Peyer's patch (tissue), 4 donors: ENCODE results near the gene APC2. TPM values are rescaled to one million over a fixed set of nuclear protein-coding genes. Genes with fewer than 3 reads are reported as not detected.

Experiments
- DNase-seq, 3 donors: peaks; one replicate each; pipeline ENCODE4 v3.0.0-alpha.2; 2017 to 2019
- H3K27ac ChIP-seq, 4 donors: fragments of 200-600 bp; sonication (generic); one replicate each; pipeline ENCODE4 v1.5.1; 2016 to 2019
- H3K27me3 ChIP-seq, 2 donors: fragments of 200-600 bp; sonication (generic); one replicate each; pipeline ENCODE4 v1.5.1; 2019
- H3K36me3 ChIP-seq, 3 donors: fragments of 200-600 bp; sonication (generic); one replicate each; pipeline ENCODE4 v1.5.1; 2016 to 2019
- H3K4me1 ChIP-seq, 4 donors: fragments of 200-600 bp; sonication (generic); one replicate each; pipeline ENCODE4 v1.5.1; 2016 to 2019
- H3K4me3 ChIP-seq, 4 donors: fragments of 200-600 bp; sonication (generic); 1 replicate in 3 of 4; 2 replicates in 1 of 4; pipeline ENCODE4 v1.5.1; 2016 to 2019; ENCODE audit warnings: mild to moderate bottlenecking in 1 of 4
- H3K9me3 ChIP-seq, 4 donors: fragments of 200-600 bp; sonication (generic); one replicate each; pipeline ENCODE4 v1.5.1; 2016 to 2019; ENCODE audit warnings: mild to moderate bottlenecking in 1 of 4
- CTCF ChIP-seq, 6 experiments: fragments of 450-650 bp in 4 of 6; fragments of 200-600 bp in 2 of 6; sonication (generic) in 1 of 6; IDR thresholded peaks; one replicate each; pipeline ENCODE4 v1.5.1; 2017 to 2019; ENCODE audit warnings: antibody characterized with exemption in 6 of 6, mild to moderate bottlenecking in 3 of 6, moderate library complexity in 1 of 6
- POLR2A ChIP-seq, 2 donors: fragments of 450-650 bp; IDR thresholded peaks; one replicate each; pipeline ENCODE4 v1.5.1; 2017; ENCODE audit warnings: antibody characterized with exemption in 2 of 2, mild to moderate bottlenecking in 2 of 2, moderate library complexity in 2 of 2
- total RNA-seq, 4 donors: library from RNA; depleted of rRNA; stranded (reverse); fragments of >200 nt; gene quantifications; one replicate each; pipeline ENCODE4 v1.1.0, GENCODE V29; 2016

The APC2 gene
- total RNA-seq, 4 donors from 2014 or later = 0.18 to 0.76 (median 0.27) TPM; not detected in 1

GRCh38 chr19:1426736-1427135, 23.2 kb upstream of the APC2 start:
- Histone ChIP-seq H3K9me3 (no peaks in the 10 kb centered on the region), H3K27me3 (no peaks in the 10 kb centered on the region), H3K4me3 (no peak overlapping the region), H3K4me1 (peaks cover 0 to 7% (median 1%) of the 10 kb centered on the region in 4 donors), H3K36me3 (peaks cover 0 to 86% (median 0%) of the 10 kb centered on the region in 3 donors), H3K27ac (no peak overlapping the region)
- TF ChIP-seq CTCF (IDR thresholded peaks at IDR 0.05) (no peak), POLR2A (IDR thresholded peaks at IDR 0.05) (no peak)
- DNase-seq = no peak

GRCh38 chr19:1427221-1427920, 22.6 kb upstream of the APC2 start:
- Histone ChIP-seq H3K9me3 (no peaks in the 10 kb centered on the region), H3K4me1 (peaks cover 0 to 7% (median 1%) of the 10 kb centered on the region in 4 donors), H3K36me3 (peaks cover 0 to 86% (median 0%) of the 10 kb centered on the region in 3 donors), H3K27me3 (no peaks in the 10 kb centered on the region), H3K4me3 (no peak overlapping the region), H3K27ac (no peak overlapping the region)
- no peak for DNase-seq
- no peak for TF ChIP-seq CTCF (IDR thresholded peaks at IDR 0.05)
- no peak for TF ChIP-seq POLR2A (IDR thresholded peaks at IDR 0.05)

- Histone ChIP-seq H3K4me3 (no peak overlapping the region), H3K9me3 (no peaks in the 10 kb centered on the region), H3K27me3 (no peaks in the 10 kb centered on the region), H3K27ac (peak overlapping the region in 2 of 4 donors; percentile 24 to 39), H3K4me1 (peaks cover 0 to 6% (median 1%) of the 10 kb centered on the region in 4 donors), H3K36me3 (peaks cover 0 to 86% (median 0%) of the 10 kb centered on the region in 3 donors)
- DNase-seq = no peak
- no peak for TF ChIP-seq CTCF (IDR thresholded peaks at IDR 0.05)
Measured at GRCh38 chr19:1428738-1429391, 21.1 kb upstream of the APC2 start.

- TF ChIP-seq POLR2A (IDR thresholded peaks at IDR 0.05) (no peak), CTCF (IDR thresholded peaks at IDR 0.05) (no peak)
- Histone ChIP-seq H3K27ac (peak overlapping the region in 2 of 4 donors; percentile 24 to 39), H3K27me3 (no peaks in the 10 kb centered on the region), H3K9me3 (no peaks in the 10 kb centered on the region), H3K4me1 (no peaks in the 10 kb centered on the region), H3K4me3 (no peak overlapping the region), H3K36me3 (peaks cover 0 to 93% (median 0%) of the 10 kb centered on the region in 3 donors)
- DNase-seq = peak in 2 of 3 donors; percentile 65 to 72
Measured at GRCh38 chr19:1429750-1430149, 20.2 kb upstream of the APC2 start.

GRCh38 chr19:1430246-1430645, 19.7 kb upstream of the APC2 start:
- Histone ChIP-seq H3K4me1 (no peaks in the 10 kb centered on the region), H3K36me3 (peaks cover 0 to 95% (median 0%) of the 10 kb centered on the region in 3 donors), H3K27me3 (no peaks in the 10 kb centered on the region), H3K4me3 (no peak overlapping the region), H3K9me3 (no peaks in the 10 kb centered on the region), H3K27ac (peak overlapping the region in 1 of 4 donors; percentile 39)
- no peak for TF ChIP-seq CTCF (IDR thresholded peaks at IDR 0.05)
- TF ChIP-seq POLR2A (IDR thresholded peaks at IDR 0.05) = no peak
- DNase-seq = no peak
